K562 (cell line): ENCODE measurements around the gene SDR9C7. TPM values are rescaled to one million over a fixed set of nuclear protein-coding genes. Genes with fewer than 3 reads are reported as not detected.

Source experiments
- HDGF ChIP-seq: fragments of 450-650 bp; IDR thresholded peaks from 2 replicates; pipeline ENCODE4 v1.6.1; 2016
- HLTF ChIP-seq: fragments of 450-650 bp; IDR thresholded peaks from 2 replicates; pipeline ENCODE4 v1.6.1; 2016
- IFI16 ChIP-seq: fragments of 250-450 bp; sonication (Bioruptor Pico); IDR thresholded peaks from 2 replicates; pipeline ENCODE4 v2.1.2; 2022; ENCODE audit warnings: mild to moderate bottlenecking, inconsistent platforms
- MLLT1 ChIP-seq, 2 experiments: fragments of 450-650 bp; IDR thresholded peaks; 2 replicates each; pipeline ENCODE4 v1.6.1; 2016
- NR2F6 ChIP-seq: fragments of 450-650 bp; formaldehyde crosslinking; IDR thresholded peaks from 2 replicates; pipeline ENCODE4 v1.4.0; 2020; ENCODE audit warnings: mild to moderate bottlenecking
- PRMT5 ChIP-seq: sonication (generic); formaldehyde crosslinking; IDR thresholded peaks from 2 replicates; pipeline ENCODE4 v1.5.0; 2020; ENCODE audit warnings: missing genetic modification reagents
- TCF7L2 ChIP-seq: fragments of 150-350 bp; IDR thresholded peaks from 2 replicates; pipeline ENCODE4 v1.6.1; 2016; ENCODE audit warnings: low read depth, mild to moderate bottlenecking, low read length, moderate library complexity
- TCFL5 ChIP-seq: fragments of 250-450 bp; sonication (Bioruptor Pico); conservative IDR thresholded peaks from 2 replicates; pipeline ENCODE4 v1.6.1; 2021; ENCODE audit warnings: mild to moderate bottlenecking, moderate library complexity, matching md5 sums
- ZFX ChIP-seq: sonication (generic); formaldehyde crosslinking; IDR thresholded peaks from 2 replicates; pipeline ENCODE4 v1.8.0; 2022; ENCODE audit warnings: mild to moderate bottlenecking, missing genetic modification reagents, moderate library complexity
- ZNF395 ChIP-seq: fragments of 200-800 bp; sonication (Bioruptor generic); IDR thresholded peaks from 2 replicates; pipeline ENCODE4 v1.6.1; 2017; ENCODE audit warnings: missing genetic modification characterization, missing compliant biosample characterization
- polyA plus RNA-seq, 8 experiments: library from polyadenylated mRNA; depleted of rRNA in 4 of 8; stranded (reverse) in 5 of 8; unstranded in 3 of 8; fragments of >200 nt; fragmentation: Nextera tagmentation in 2 of 8; fragmentation: Illumina TruSeq in 1 of 8; extraction: Ambion mirVana in 2 of 8; extraction: Trizol in 1 of 8; gene quantifications; 2 replicates each; pipeline versions ENCODE4 v1.2.1 to v1.2.3, GENCODE V29; 2011 to 2014; ENCODE audit warnings: inconsistent platforms in 1 of 8, missing spikeins in 1 of 8
- total RNA-seq, 7 experiments: library from RNA; depleted of rRNA in 6 of 7; stranded (reverse); fragments of >200 nt in 6 of 7; fragmentation: Illumina TruSeq in 2 of 7; extraction: Trizol in 2 of 7; gene quantifications; 2 replicates each; pipeline versions ENCODE4 v1.2.1 to v1.2.3, GENCODE V29; 2011 to 2021; ENCODE audit warnings: low replicate concordance in 1 of 7
- TF ChIP-seq, protein P1 (sequence below): fragments of 450-650 bp; IDR thresholded peaks from 2 replicates; pipeline ENCODE4 v1.6.1; 2016; ENCODE audit warnings: borderline replicate concordance

Gene SDR9C7
- total and polyA plus RNA-seq, 9 of the 15 experiments (the other 6 are each of a cell fraction or from before 2014, with no cell fraction given), result 0.04 to 0.59 (median 0.06) TPM; not detected in 6

GRCh38 chr12:56932146-56932545 is 2.1 kb downstream of the SDR9C7 start (continued):
- TF ChIP-seq ZNF395 (peak; percentile 21; the same call in 1 of the 2 replicates), HLTF (no peak), MLLT1 (IDR thresholded peaks at IDR 0.05) (0 out of 4 replicates have a peak, but pooled peaks of 1 of the 2 experiments have one; percentile 23), IFI16 (CRISPR knock-in tag) (no peak), HDGF (0 out of 2 replicates have a peak, but pooled peaks have one; percentile 8), TCF7L2 (no peak), NR2F6 (no peak), ZFX (CRISPR knock-in tag) (no peak), PRMT5 (CRISPR knock-in tag) (no peak), TCFL5 (no peak)
- TF ChIP-seq, protein P1, sequence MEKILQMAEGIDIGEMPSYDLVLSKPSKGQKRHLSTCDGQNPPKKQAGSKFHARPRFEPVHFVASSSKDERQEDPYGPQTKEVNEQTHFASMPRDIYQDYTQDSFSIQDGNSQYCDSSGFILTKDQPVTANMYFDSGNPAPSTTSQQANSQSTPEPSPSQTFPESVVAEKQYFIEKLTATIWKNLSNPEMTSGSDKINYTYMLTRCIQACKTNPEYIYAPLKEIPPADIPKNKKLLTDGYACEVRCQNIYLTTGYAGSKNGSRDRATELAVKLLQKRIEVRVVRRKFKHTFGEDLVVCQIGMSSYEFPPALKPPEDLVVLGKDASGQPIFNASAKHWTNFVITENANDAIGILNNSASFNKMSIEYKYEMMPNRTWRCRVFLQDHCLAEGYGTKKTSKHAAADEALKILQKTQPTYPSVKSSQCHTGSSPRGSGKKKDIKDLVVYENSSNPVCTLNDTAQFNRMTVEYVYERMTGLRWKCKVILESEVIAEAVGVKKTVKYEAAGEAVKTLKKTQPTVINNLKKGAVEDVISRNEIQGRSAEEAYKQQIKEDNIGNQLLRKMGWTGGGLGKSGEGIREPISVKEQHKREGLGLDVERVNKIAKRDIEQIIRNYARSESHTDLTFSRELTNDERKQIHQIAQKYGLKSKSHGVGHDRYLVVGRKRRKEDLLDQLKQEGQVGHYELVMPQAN, result no peak
